ENCODE results near the gene SMIM15. TPM values are rescaled to one million over a fixed set of nuclear protein-coding genes. Genes with fewer than 3 reads are reported as not detected.
A peak's percentile ranks its signal among the peaks of the same experiment; 100 is the strongest.

SMIM15 gene, protein sequence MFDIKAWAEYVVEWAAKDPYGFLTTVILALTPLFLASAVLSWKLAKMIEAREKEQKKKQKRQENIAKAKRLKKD
- polyA plus RNA-seq (22.8 and 30.1 TPM in 2 replicates), polyA minus RNA-seq (45.0 and 47.5 TPM in 2 replicates)

DNA sequence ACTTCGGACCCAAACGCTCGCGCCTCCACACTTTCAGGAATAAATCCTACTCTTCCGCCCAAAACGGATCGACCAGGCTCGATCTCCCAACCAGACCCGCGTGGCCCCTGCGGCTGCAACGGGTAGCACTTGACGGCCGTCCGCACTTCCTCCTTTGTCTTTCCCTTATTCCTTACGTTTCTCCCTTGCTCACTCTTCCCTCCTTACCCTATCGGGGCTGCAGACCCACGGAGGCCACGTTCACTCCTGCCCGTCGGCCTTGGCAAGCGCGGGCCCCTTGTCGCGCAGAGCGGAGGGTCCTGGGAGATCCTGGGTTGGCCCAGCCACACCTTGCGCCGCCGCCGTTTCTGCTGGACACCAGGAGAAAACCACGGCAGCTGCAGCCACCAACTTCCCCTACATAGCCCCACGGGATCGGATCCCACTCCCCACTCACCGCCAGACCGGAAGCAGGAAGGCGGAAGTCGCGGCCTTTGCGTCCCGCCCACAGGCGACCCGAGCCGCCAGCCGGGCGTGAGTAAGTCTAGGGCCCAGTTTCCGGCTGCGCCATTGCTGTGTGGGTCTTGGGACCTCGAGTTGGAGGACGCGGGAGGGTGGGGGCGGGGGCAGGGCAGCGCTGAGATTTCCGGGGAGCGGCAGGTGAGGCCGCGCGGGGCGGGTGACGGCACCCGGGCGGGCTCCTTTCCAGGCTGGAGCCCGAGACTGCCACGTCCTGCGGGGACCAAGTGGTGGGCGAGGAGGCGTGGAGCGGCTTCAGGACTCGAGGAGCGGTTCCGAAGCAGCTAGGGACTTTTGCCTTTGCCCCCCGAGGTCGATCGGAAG lies at the start of gene SMIM15:
Gene SMIM15 (minus strand): TSS at position 459 of the 822 bp plus-strand sequence. CDS start 2,297 bp downstream, outside the sequence.
- peak within 1 kb of the TSS; percentile 85 for H3K4me2 ChIP-seq (ENCODE audit: low read length)
- no peaks in the 10 kb centered on the region for H3K9me2 ChIP-seq (ENCODE audit: insufficient read depth, low read length)
- H3F3A ChIP-seq (ENCODE audit: insufficient read depth, low read length, poor library complexity, severe bottlenecking), result no peaks in the 10 kb centered on the region
- H2AFZ ChIP-seq (ENCODE audit: low read depth, low read length), result peak within 1 kb of the TSS; percentile 97
- H3K4me3 ChIP-seq (ENCODE audit: low read length), result peak within 1 kb of the TSS; percentile 82
- peak within 1 kb of the TSS; percentile 83 for H3K9ac ChIP-seq (ENCODE audit: low read length)
- H3K9me3 ChIP-seq (ENCODE audit: low read length), result no peaks in the 10 kb centered on the region
- peaks cover 47% of the 10 kb centered on the region for H3K79me2 ChIP-seq (replicated peaks; ENCODE audit: insufficient read depth, low read length)
- H3K27ac ChIP-seq (ENCODE audit: low read length), result peak within 1 kb of the TSS; percentile 83
- TF ChIP-seq EP300 (conservative IDR thresholded peaks at IDR 0.05; ENCODE audit: poor library complexity, severe bottlenecking) (peak; percentile 35), SMC3 (conservative IDR thresholded peaks at IDR 0.05; ENCODE audit: poor library complexity) (peak; percentile 57), REST (IDR thresholded peaks at IDR 0.05; ENCODE audit: borderline replicate concordance) (no peak), MXI1 (conservative IDR thresholded peaks at IDR 0.05; ENCODE audit: poor library complexity, severe bottlenecking) (peak; percentile 72), RAD21 (conservative IDR thresholded peaks at IDR 0.05) (peak; percentile 57), POLR2AphosphoS5 (IDR thresholded peaks at IDR 0.05) (peak; percentile 70), TAF1 (IDR thresholded peaks at IDR 0.05; ENCODE audit: low read depth) (peak; percentile 51), EZH2 (IDR thresholded peaks at IDR 0.05; ENCODE audit: borderline replicate concordance, insufficient read depth, low read length, poor library complexity, severe bottlenecking) (no peak)
- TF ChIP-seq, protein P1, sequence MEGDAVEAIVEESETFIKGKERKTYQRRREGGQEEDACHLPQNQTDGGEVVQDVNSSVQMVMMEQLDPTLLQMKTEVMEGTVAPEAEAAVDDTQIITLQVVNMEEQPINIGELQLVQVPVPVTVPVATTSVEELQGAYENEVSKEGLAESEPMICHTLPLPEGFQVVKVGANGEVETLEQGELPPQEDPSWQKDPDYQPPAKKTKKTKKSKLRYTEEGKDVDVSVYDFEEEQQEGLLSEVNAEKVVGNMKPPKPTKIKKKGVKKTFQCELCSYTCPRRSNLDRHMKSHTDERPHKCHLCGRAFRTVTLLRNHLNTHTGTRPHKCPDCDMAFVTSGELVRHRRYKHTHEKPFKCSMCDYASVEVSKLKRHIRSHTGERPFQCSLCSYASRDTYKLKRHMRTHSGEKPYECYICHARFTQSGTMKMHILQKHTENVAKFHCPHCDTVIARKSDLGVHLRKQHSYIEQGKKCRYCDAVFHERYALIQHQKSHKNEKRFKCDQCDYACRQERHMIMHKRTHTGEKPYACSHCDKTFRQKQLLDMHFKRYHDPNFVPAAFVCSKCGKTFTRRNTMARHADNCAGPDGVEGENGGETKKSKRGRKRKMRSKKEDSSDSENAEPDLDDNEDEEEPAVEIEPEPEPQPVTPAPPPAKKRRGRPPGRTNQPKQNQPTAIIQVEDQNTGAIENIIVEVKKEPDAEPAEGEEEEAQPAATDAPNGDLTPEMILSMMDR (IDR thresholded peaks at IDR 0.05; ENCODE audit: poor library complexity, severe bottlenecking), result no peak
- no peaks in the 10 kb centered on the region for H4K20me1 ChIP-seq (ENCODE audit: insufficient read depth)
- no peaks in the 10 kb centered on the region for H3K36me3 ChIP-seq (ENCODE audit: insufficient read depth, low read length)
- H3K27me3 ChIP-seq (ENCODE audit: insufficient read depth, low read depth, low read length), result no peaks in the 10 kb centered on the region

DNA sequence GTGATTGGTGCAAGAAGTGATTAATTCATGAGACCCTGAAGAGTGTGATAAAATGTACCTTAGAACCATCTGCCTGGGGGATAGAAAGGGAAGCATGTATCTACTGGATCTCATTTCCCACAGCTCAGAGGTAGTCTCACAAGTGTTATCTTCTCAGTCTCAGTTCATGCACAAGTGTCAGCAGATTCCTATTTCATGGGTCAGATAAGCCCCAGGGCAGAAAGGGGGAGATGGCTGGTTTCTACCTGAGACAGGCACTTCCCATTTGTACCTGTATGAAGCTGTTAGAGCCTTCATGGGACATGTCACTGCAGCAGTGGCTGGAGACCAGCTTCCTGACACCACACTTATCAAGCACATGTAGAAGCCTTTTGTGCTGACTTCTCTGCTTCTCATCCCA lies 45.6 kb upstream of the SMIM15 start:
- Histone ChIP-seq H3K27ac (ENCODE audit: low read length) (no peak overlapping the region), H3F3A (ENCODE audit: insufficient read depth, low read length, poor library complexity, severe bottlenecking) (no peaks in the 10 kb centered on the region), H3K36me3 (ENCODE audit: insufficient read depth, low read length) (no peaks in the 10 kb centered on the region), H3K79me2 (replicated peaks; ENCODE audit: insufficient read depth, low read length) (no peaks in the 10 kb centered on the region), H3K9me2 (ENCODE audit: insufficient read depth, low read length) (no peaks in the 10 kb centered on the region), H3K27me3 (ENCODE audit: insufficient read depth, low read depth, low read length) (no peaks in the 10 kb centered on the region), H3K4me3 (ENCODE audit: low read length) (no peak overlapping the region), H2AFZ (ENCODE audit: low read depth, low read length) (no peak overlapping the region), H4K20me1 (ENCODE audit: insufficient read depth) (no peaks in the 10 kb centered on the region), H3K4me2 (ENCODE audit: low read length) (no peak overlapping the region), H3K9me3 (ENCODE audit: low read length) (no peaks in the 10 kb centered on the region), H3K9ac (ENCODE audit: low read length) (no peak overlapping the region)
- no peak for TF ChIP-seq POLR2AphosphoS5 (IDR thresholded peaks at IDR 0.05)
- no peak for TF ChIP-seq EP300 (conservative IDR thresholded peaks at IDR 0.05; ENCODE audit: poor library complexity, severe bottlenecking)
- TF ChIP-seq, protein P1 (IDR thresholded peaks at IDR 0.05; ENCODE audit: poor library complexity, severe bottlenecking), result no peak
- no peak for TF ChIP-seq TAF1 (IDR thresholded peaks at IDR 0.05; ENCODE audit: low read depth)
- no peak for TF ChIP-seq RAD21 (conservative IDR thresholded peaks at IDR 0.05)
- TF ChIP-seq REST (IDR thresholded peaks at IDR 0.05; ENCODE audit: borderline replicate concordance), result no peak
- TF ChIP-seq MXI1 (conservative IDR thresholded peaks at IDR 0.05; ENCODE audit: poor library complexity, severe bottlenecking), result no peak
- TF ChIP-seq SMC3 (conservative IDR thresholded peaks at IDR 0.05; ENCODE audit: poor library complexity), result no peak
- TF ChIP-seq EZH2 (IDR thresholded peaks at IDR 0.05; ENCODE audit: borderline replicate concordance, insufficient read depth, low read length, poor library complexity, severe bottlenecking), result no peak

Measured in neural cell (in vitro differentiated cells).